SH-SY5Y (cell line): ENCODE results near the gene WDR4.

Experiments
- GATA2 ChIP-seq: IDR thresholded peaks from 2 replicates; pipeline ENCODE4 v1.6.1; 2011; ENCODE audit warnings: mild to moderate bottlenecking, low read depth, low read length
- GATA3 ChIP-seq: IDR thresholded peaks from 2 replicates; pipeline ENCODE4 v1.6.1; 2011; ENCODE audit warnings: low read depth, mild to moderate bottlenecking, low read length, moderate library complexity

Gene WDR4

DNA sequence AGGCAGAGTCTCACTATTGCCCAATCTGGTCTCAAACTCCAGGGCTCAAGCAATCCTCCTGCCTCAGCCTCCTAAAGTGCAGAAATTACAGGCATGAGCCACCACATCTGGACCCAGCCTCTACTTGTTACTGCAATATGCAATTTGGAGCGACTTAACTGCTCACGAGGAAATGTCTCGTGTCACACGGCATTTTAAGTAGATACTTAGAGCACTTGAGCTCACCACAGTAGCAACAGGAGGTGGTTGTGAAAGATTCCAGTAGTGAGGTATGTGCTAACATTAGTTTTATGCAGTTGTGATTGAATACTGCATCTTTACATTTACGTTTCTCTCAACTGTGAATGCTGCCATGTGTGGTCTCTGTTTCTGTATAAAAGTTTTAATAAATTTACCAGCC lies 8.0 kb upstream of the WDR4 start:
- TF ChIP-seq GATA2: no peak
- no peak for TF ChIP-seq GATA3

DNA sequence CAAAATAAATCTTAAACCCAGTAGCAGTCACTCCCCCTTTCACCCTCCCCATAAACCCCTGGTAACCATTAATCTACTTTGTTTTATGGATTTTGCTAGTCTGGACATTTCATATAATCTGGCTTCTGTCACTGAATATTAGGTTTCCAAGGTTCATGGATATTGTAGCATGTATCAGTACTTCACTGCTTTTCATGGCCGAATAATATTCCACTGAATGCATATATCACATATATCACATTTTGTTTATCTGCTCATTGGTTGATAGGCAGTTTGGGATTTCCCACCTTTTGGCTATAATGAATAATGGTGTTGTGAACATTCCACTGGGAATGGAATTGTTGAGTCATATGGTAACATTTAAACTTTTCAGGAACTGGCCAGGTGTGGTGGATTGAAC lies 4.6 kb upstream of the WDR4 start:
- TF ChIP-seq GATA2: no peak
- no peak for TF ChIP-seq GATA3

DNA sequence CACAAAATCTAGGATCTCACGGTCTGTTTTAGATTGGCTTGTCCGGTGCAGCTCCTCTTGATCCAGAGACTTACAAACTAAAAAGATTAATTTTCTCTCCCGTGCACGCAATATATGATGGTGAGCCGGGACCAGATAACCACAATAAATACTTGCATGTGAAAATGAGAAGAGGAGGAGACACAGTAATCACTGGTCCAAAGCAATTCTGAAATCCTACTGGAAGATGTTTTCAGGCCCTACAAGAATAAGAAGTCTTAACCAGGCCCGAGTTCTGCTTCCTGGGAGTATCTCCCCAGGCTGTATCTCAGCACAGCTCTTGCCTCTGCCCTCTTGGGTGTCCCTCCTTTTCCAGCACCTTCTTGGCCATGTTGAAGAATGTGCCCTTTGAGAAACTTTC lies 1.0 kb upstream of the WDR4 start:
- no peak for TF ChIP-seq GATA3
- no peak for TF ChIP-seq GATA2

DNA sequence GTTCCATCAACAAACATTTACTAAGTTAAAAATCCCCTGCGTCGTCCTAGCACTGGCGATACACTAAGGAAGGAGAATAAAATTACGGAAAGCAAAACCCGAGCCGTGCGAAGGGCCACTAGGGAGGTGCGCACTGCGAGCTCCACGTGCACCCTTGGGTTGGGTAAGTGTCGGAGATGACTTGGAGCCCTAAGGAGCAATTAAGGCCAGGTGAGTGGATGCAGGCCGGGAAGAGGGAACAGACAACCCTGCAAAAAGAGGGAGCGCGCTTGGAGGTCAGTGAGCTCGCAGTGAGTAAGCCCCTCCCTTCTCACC lies 704 bp downstream of the WDR4 start:
- TF ChIP-seq GATA2: no peak
- TF ChIP-seq GATA3: no peak

DNA sequence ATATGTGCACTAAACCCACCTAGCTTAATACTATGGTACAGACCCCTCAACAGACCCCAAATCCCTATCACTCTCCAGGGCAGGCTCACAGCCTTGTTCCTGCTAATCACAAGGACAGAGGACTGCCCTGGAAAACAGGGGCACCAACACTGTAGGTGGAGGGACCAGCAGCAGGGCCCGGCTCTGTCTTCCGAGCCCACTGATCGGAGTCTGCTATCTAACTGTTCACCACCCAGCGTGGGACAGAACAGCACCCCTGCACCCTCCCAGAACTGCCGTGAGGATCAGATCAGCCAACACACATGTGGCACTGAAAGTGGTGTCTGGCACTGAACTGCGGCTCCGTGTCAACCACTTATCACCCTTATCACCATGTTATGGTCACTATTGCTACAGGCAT lies 6.2 kb downstream of the WDR4 start:
- TF ChIP-seq GATA3 (no peak), GATA2 (no peak)

DNA sequence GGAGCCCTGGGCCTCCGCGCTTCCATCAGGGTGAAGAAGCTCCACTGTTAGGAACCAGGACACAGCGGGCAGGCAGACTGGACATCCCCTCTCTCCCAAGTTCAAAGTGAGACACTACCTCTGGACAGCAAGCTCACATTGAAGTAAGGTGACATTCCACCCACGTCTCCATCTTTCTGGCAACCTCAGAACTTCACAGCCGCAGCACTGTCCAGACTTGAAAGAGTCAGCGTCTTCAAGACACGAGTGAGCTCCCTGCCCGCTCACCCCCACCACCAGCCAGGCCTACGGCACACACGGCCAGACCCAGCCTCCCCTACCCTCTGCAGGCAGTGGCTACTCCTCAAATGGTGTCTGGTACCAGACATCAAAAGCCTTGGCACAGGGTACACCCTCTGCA lies 11.1 kb downstream of the WDR4 start:
- TF ChIP-seq GATA3: no peak
- TF ChIP-seq GATA2: no peak

DNA sequence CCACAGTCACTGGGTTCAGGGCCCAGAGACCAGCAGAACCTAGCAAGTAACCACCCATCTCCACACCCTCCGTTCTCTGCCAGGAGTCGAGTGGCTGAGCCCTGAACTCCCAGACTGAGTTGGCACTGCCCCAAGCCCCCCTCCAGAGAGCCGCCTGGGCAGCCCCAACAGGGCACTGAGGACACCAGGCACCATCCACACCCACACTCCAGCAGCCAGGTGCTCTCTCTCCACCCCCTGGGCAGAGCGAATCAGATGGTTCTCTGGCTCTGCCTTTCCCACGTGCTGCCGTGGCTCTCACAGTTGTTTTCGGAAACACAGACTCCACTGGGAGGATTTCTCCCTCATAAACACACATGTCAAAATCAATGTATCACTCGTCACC lies 13.6 kb downstream of the WDR4 start:
- TF ChIP-seq GATA3 (no peak), GATA2 (no peak)

DNA sequence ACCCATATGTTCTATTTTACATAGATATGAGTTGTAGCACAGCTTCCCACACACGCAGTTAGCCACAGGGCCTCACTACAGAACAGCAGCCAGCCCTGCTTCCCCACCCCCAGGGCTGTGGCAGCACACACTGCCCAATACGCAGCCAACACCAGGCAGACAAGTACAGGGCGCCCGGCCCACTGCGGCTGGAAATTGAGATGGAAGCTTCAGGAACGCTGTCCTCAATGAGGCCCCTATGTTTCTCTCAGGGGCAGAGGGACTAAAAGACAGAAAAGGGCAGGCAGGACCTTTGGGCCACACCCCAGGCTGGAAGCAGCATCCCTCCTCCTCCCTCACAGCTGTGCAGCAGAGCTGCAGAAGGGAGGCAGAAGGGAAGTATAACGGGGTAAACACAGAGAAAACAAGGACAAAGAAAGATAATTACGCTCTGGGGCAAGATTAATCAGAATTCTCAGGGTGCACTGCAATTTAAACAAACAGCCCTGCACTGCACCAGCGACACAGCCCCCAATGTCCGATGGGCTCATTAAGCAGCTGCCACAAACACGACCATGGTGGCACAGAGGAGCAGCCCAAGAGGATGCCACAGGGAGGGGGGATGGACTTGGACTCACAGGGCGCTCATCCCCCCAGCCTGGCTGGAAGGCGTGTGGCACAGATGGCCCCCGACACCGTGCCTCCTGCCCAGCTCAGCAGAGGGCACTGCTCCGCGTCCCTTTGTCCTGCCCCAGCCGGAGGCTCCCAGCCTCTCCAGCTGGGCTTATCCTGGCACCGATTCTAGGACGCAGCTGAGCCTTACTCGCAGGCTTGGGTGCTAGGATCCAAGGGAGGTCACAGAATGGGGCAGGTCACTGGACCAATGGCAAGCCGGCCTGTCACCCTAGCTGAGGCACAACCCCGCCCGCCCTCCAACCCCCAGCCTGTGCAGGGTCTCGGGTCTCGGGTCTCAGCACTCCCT lies 14.2 kb downstream of the WDR4 start:
- TF ChIP-seq GATA2: no peak
- no peak for TF ChIP-seq GATA3

DNA sequence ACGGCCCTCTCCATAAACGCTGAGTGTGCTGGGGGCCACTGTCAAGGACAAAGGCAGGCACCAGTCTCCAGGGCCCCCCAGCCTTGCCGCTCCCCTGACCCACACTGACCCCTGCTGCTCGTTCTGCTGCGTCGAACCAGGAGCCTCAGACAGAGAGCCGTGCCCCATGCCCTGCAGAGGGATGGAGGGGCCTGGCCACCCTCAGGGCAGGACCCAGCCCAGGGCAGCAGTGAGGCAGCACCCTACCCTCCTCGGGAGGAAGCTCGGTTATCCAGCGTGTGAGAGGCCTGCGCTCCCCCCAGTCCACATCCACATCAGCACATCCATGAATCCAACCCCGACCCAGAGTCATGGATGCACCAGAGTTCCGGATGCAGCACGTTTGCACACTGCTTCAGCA lies 15.1 kb downstream of the WDR4 start:
- TF ChIP-seq GATA2 (no peak), GATA3 (no peak)

DNA sequence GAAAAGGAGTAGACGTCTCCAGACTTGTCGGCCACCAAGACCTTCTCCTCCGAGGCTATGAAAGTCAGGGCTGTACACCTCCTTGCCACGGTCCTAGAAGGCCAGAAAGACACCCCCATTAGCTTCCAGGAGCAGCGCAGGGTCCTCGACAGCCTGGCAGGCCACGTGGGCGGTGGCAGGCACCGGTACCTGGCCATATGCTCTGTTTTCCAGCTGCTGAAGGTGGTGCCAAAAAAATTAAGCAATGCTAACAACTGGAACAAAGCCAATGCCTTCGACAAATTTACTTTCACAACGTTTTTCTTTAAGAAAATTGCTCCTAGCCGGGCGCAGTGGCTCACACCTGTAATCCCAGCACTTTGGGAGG lies 15.9 kb downstream of the WDR4 start:
- TF ChIP-seq GATA2 (no peak), GATA3 (no peak)

DNA sequence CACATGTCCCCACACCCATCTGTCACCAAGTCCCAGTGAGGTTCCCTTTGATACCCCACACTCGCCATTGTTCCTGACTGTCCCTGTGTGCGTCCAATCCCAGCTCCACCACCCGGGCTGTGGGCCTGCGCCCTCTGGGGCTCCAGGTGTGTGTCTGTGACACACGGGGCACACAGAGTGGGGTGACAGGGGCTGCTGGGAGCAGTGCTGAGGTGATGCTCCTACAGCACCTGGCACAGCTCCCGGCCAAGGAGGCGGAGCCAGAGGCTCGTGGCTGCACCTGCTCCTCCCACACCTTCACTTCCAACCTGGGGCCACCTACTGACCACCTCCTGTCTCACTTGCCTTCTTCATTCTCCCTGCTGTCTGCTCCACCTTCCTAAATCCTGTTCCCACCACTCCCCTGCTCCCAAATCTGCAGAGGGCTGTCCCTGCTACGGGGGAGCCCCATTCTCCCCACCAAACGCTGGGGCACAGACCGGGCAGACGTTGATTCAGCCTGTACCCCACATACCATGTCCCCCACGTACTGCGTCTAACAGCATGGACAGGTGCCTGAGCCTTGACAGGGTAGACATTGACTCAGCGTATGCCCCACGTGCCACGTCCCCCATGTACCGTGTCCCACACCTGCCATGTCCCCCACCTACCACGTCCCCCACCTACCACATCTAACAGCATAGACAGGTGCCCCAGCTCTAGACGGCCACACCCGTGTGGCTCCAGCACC lies 16.4 kb downstream of the WDR4 start:
- TF ChIP-seq GATA2 (no peak), GATA3 (no peak)

DNA sequence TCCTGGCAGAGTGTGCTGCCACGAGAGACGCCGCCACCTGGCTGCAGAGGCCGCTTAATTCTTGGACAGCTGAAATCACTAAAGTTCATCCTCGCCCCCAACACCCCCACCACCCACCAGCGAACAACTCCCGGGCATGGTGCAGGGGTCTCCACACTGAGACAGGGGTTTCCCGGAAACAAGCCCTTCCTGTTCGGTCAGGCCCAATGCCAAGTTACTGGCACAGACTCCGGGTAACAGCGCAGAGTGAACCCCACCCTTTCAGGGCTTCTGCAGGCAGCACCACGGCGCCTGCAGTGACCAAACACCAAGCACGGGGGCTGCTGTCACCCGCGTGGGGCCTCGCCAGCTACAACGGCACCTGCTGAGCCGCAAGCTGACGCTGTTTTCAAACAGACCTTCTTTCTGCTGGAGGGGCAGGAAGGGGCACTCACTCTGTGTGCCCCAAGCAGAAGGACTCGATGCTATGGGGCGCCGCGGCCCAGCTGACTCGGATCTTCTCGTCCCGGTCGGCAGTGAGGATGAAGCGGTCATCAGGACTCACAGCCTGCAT lies 17.4 kb downstream of the WDR4 start:
- TF ChIP-seq GATA3 (no peak), GATA2 (no peak)

DNA sequence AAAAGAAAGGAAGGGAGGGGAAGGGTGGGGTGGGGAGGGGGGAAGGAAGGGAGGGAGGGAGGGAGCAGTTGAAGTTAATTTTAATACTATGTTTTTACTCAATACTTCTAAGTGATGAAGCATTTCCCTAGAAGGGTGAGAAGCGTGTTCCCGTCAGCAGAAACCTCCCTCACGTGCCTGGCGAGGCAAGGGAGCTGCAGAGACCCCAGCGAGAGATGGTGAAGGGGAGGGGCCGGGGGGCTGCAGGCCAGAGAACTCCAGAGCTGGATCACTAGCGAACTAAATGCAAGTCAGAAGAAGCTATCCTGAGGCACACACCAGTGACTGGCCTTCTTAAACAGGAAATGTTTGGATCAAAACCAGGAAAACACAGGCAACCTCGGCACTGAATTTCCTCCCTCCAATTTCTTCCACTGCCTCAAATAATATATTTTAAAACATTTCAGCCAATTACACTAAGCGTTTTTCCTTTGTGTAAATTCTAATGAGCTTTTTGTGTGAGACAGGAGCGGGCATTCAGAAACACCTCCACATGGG lies 18.0 kb downstream of the WDR4 start:
- TF ChIP-seq GATA2 (no peak), GATA3 (no peak)

DNA sequence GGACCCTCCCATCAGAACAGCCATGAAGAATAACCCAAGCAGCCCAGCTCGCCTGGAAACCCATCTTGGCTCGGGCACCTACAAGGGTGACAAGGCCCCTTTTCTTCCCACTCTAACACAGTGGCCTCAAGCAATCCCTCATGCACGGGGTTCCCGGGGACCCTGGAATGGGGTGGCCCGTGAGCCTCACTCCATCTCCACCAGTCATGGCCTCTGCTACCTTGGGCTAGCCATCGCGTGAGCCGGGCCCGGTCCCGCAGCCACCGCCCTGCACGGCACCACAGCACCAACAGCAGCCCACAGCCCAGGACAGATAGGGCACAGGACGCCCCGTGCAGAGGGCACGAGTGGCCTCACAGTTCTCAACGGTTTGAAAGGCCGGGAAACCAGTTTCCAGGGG lies 19.0 kb downstream of the WDR4 start:
- TF ChIP-seq GATA3 (no peak), GATA2 (no peak)

DNA sequence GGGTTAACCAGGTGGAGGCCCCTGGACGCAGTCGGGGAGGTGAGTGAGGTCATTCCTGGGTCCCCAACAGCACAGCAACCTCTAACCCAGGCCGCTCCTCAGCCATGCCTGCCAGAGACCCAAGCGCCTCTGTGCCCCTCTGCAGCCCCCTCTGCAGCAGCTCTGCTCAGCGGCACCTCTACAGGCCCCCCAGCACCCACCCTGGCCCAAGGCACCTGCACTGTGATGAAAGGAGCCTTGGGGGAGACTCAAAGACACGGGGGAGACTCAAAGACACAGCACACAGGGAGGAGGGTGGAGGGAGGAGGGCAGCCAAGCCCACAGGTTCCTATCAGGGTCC lies 19.5 kb downstream of the WDR4 start:
- TF ChIP-seq GATA3 (no peak), GATA2 (no peak)
